OCI-LY7 (cell line): ENCODE results near the gene SETBP1. TPM values are rescaled to one million over a fixed set of nuclear protein-coding genes. Genes with fewer than 3 reads are reported as not detected.

Source experiments
- BruUV-seq: library from RNA; stranded (reverse); fragments of 400-500 nt; replicated peaks from 2 replicates; lab custom pipeline; 2021; lab: Mats Ljungman, UMichigan
- CTCF ChIA-PET: fragments of 300-600 bp; sonication (Branson Sonifier 250); formaldehyde crosslinking; loops from one replicate; lab custom pipeline; 2022; ENCODE audit warnings: antibody characterized with exemption; ENCODE audit not compliant: unreplicated experiment; lab: Charles Lee
- POLR2A ChIA-PET: fragments of 300-600 bp; sonication (Branson Sonifier 250); formaldehyde crosslinking; loops from one replicate; lab custom pipeline; 2022; ENCODE audit warnings: antibody characterized with exemption; lab: Charles Lee
- DNase-seq: peaks from one replicate; pipeline ENCODE4 v3.0.0-alpha.2; 2015; ENCODE audit warnings: low spot score
- H2AFZ ChIP-seq: fragments of 200-600 bp; sonication (generic), shearing (Covaris generic); 2 replicates; pipeline ENCODE4 v1.6.1; 2014; ENCODE audit warnings: mild to moderate bottlenecking, antibody characterized with exemption, low read length, moderate library complexity
- H3K27ac ChIP-seq: fragments of 200-600 bp; sonication (generic); 2 replicates; pipeline ENCODE4 v1.5.1; 2014; ENCODE audit warnings: mixed run types, low read depth, mild to moderate bottlenecking, moderate library complexity, low read length, inconsistent platforms; ENCODE audit not compliant: poor library complexity, severe bottlenecking
- H3K36me3 ChIP-seq: fragments of 200-600 bp; sonication (generic); 2 replicates; pipeline ENCODE4 v1.6.1; 2014; ENCODE audit warnings: mild to moderate bottlenecking, antibody characterized with exemption, low read length, moderate library complexity, mixed read lengths; ENCODE audit not compliant: insufficient read depth
- H3K4me1 ChIP-seq: fragments of 200-600 bp; sonication (generic); 2 replicates; pipeline ENCODE4 v1.5.1; 2014; ENCODE audit warnings: mild to moderate bottlenecking, low read length; ENCODE audit not compliant: insufficient read depth, poor library complexity, severe bottlenecking
- H3K4me2 ChIP-seq: fragments of 200-600 bp; sonication (generic); 2 replicates; pipeline ENCODE4 v1.6.1; 2014; ENCODE audit warnings: mild to moderate bottlenecking, low read length
- H3K4me3 ChIP-seq: fragments of 200-600 bp; sonication (generic); 2 replicates; pipeline ENCODE4 v1.5.1; 2014; ENCODE audit warnings: mild to moderate bottlenecking, low read depth, low read length; ENCODE audit not compliant: poor library complexity, severe bottlenecking
- H3K79me2 ChIP-seq: fragments of 200-600 bp; sonication (generic); 2 replicates; pipeline ENCODE4 v1.6.1; 2016; ENCODE audit warnings: low read depth, mild to moderate bottlenecking, low read length, moderate library complexity, mixed read lengths; ENCODE audit not compliant: insufficient read depth
- H3K9me2 ChIP-seq: fragments of 200-600 bp; sonication (generic); 2 replicates; pipeline ENCODE4 v1.6.1; 2016; ENCODE audit warnings: mild to moderate bottlenecking, low read length, mixed read lengths; ENCODE audit not compliant: insufficient read depth
- H3K9me3 ChIP-seq: fragments of 200-600 bp; sonication (generic); 2 replicates; pipeline ENCODE4 v1.6.1; 2014; ENCODE audit warnings: mild to moderate bottlenecking, mixed run types, low read length, mixed read lengths
- H4K20me1 ChIP-seq: fragments of 200-600 bp; sonication (generic); 2 replicates; pipeline ENCODE4 v1.6.1; 2014; ENCODE audit warnings: mild to moderate bottlenecking, antibody characterized with exemption, low read length, moderate library complexity, mixed read lengths; ENCODE audit not compliant: insufficient read depth
- CTCF ChIP-seq: fragments of 200-600 bp; sonication (generic); conservative IDR thresholded peaks from 2 replicates; pipeline ENCODE4 v1.5.1; 2014; ENCODE audit warnings: mild to moderate bottlenecking, antibody characterized with exemption, low read length, moderate library complexity, mixed read lengths
- EZH2phosphoT487 ChIP-seq: fragments of 200-600 bp; sonication (generic); IDR thresholded peaks from 2 replicates; pipeline ENCODE4 v1.6.1; 2018; ENCODE audit warnings: low read depth, borderline replicate concordance, mild to moderate bottlenecking, mixed run types, antibody characterized with exemption, low read length, moderate library complexity, mixed read lengths
- intact Hi-C: fragments of 100-400 bp; cut with micrococcal nuclease; formaldehyde crosslinking; loops from one replicate; pipeline ENCODE4 v1.10.0; 2022; ENCODE audit not compliant: unreplicated experiment
- total RNA-seq, 2 experiments: library from RNA; depleted of rRNA in 1 of 2; stranded (reverse); fragments of >200 nt in 1 of 2; shearing (Covaris generic) in 1 of 2; gene quantifications; 2 replicates each; pipeline ENCODE4 v1.2.3, GENCODE V29; 2014 to 2022

The SETBP1 gene
- total RNA-seq, 2 experiments from 2014 or later: 2.6 to 9.1 TPM

- TF ChIP-seq EZH2phosphoT487 (no peak), CTCF (no peak)
- DNase-seq: no peak
- no peaks in the 10 kb centered on the region for H3K9me3 ChIP-seq
- H4K20me1 ChIP-seq: no peaks in the 10 kb centered on the region
- H2AFZ ChIP-seq: no peak overlapping the region
- intact Hi-C loops: no loop called here
- CTCF ChIA-PET: no interaction called here
- H3K4me3 ChIP-seq: no peak overlapping the region
- no peaks in the 10 kb centered on the region for H3K9me2 ChIP-seq
- H3K27ac ChIP-seq: no peak overlapping the region
- no peaks in the 10 kb centered on the region for H3K4me1 ChIP-seq
- POLR2A ChIA-PET: interaction anchor here (0.5 to 1.6 kb wide), 2 partner anchors 18 to 694 kb away, joined by 4 read pairs; no protein-coding TSS in a partner anchor
- H3K4me2 ChIP-seq: no peak overlapping the region
- no TSS peak for BruUV-seq
- no peaks in the 10 kb centered on the region for H3K36me3 ChIP-seq
- H3K79me2 ChIP-seq: no peaks in the 10 kb centered on the region
Observed at GRCh38 chr18:44693030-44693784, 12.5 kb downstream of the SETBP1 start.

GRCh38 chr18:44695503-44695902 is 14.8 kb downstream of the SETBP1 start:
- POLR2A ChIA-PET: interaction anchor here (0.6 to 1.2 kb wide), 4 partner anchors 8 to 64 kb away, joined by 3 to 4 read pairs (median 3); no protein-coding TSS in a partner anchor
- no TSS peak for BruUV-seq

More at GRCh38 chr18:44695503-44695902, 14.8 kb downstream of the SETBP1 start:
- Histone ChIP-seq H3K36me3 (no peaks in the 10 kb centered on the region), H3K4me3 (no peak overlapping the region), H3K79me2 (no peaks in the 10 kb centered on the region), H3K4me2 (no peak overlapping the region), H2AFZ (no peak overlapping the region), H3K9me3 (no peaks in the 10 kb centered on the region), H3K27ac (no peak overlapping the region), H3K9me2 (no peaks in the 10 kb centered on the region), H3K4me1 (no peaks in the 10 kb centered on the region), H4K20me1 (no peaks in the 10 kb centered on the region)
- DNase-seq: no peak
- CTCF ChIA-PET: no interaction called here
- no peak for TF ChIP-seq CTCF
- TF ChIP-seq EZH2phosphoT487: no peak
- intact Hi-C loops: no loop called here
